ENCODE measurements around the gene DOCK2.

The DOCK2 gene

DNA sequence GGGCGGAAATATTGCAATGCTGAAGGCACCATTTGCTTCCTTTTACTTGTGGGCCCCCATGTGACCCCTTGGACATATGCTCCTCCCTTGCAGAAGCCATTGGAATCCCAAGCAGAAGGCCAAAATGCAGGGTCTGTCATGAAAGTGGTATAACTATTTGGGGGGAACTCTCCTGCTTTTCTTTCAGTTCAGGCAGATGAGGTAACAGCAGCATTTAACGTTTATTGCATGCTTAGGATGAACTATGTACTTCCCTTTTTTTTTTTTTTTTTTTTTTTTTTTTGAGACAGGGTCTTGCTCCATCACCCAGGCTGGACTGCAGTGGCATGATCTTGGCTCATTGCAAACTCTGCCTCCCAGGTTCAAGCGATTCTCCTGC is 476.4 kb downstream of the DOCK2 start:
- H3K27ac ChIP-seq (ENCODE audit: low read length) = no peak overlapping the region
- H3K4me3 ChIP-seq (ENCODE audit: low read length) = no peak overlapping the region
- H3K36me3 ChIP-seq (replicated peaks; ENCODE audit: insufficient read depth, low read length) = no peaks in the 10 kb centered on the region
- H3K9me3 ChIP-seq (replicated peaks; ENCODE audit: insufficient read depth, low read length) = no peaks in the 10 kb centered on the region
- no peaks in the 10 kb centered on the region for H3K9me2 ChIP-seq (replicated peaks; ENCODE audit: insufficient read depth, low read length)
- no peaks in the 10 kb centered on the region for H3K79me2 ChIP-seq (ENCODE audit: low read length)
- no peak overlapping the region for H3K4me2 ChIP-seq (ENCODE audit: low read depth, low read length)
- H3K9ac ChIP-seq (ENCODE audit: low read length) = no peak overlapping the region
- no peaks in the 10 kb centered on the region for H3F3A ChIP-seq (ENCODE audit: insufficient read depth, low read length)
- TF ChIP-seq EZH2 (optimal IDR thresholded peaks at IDR 0.05; ENCODE audit: low read depth, low read length) = no peak
- TF ChIP-seq, protein P1, sequence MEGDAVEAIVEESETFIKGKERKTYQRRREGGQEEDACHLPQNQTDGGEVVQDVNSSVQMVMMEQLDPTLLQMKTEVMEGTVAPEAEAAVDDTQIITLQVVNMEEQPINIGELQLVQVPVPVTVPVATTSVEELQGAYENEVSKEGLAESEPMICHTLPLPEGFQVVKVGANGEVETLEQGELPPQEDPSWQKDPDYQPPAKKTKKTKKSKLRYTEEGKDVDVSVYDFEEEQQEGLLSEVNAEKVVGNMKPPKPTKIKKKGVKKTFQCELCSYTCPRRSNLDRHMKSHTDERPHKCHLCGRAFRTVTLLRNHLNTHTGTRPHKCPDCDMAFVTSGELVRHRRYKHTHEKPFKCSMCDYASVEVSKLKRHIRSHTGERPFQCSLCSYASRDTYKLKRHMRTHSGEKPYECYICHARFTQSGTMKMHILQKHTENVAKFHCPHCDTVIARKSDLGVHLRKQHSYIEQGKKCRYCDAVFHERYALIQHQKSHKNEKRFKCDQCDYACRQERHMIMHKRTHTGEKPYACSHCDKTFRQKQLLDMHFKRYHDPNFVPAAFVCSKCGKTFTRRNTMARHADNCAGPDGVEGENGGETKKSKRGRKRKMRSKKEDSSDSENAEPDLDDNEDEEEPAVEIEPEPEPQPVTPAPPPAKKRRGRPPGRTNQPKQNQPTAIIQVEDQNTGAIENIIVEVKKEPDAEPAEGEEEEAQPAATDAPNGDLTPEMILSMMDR (IDR thresholded peaks at IDR 0.05; ENCODE audit: low read length) = no peak
- no peak for TF ChIP-seq EZH2phosphoT487 (IDR thresholded peaks at IDR 0.05; ENCODE audit: low read length)
- no peak overlapping the region for H2AFZ ChIP-seq (ENCODE audit: low read length)
- DNase-seq = no peak
- H3K27me3 ChIP-seq (replicated peaks; ENCODE audit: insufficient read depth, low read length) = no peaks in the 10 kb centered on the region
- H3K4me1 ChIP-seq (ENCODE audit: low read length) = no peaks in the 10 kb centered on the region
- H4K20me1 ChIP-seq (ENCODE audit: insufficient read depth, low read length) = no peaks in the 10 kb centered on the region

DNA sequence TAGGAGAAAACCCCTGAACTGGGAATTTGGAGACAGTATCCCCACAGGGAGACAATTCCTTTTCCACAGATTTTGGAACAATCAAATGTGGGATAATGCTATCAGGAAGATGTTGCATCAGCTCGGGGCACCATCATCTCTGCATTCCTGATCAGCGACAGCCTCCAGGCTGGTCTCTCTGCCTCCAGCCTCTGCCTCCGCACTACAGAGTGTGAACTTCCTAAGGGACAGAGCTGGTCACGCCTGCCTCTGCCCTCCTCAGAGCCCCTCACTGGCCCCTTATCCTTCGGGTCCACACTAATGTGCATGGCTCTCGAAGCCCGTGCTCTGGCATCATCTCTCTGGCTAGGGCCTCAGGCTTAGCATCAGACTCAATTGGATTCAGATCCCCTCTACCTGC is 477.2 kb downstream of the DOCK2 start:
- no peaks in the 10 kb centered on the region for H3F3A ChIP-seq (ENCODE audit: insufficient read depth, low read length)
- H4K20me1 ChIP-seq (ENCODE audit: insufficient read depth, low read length) = no peaks in the 10 kb centered on the region
- H3K9me3 ChIP-seq (replicated peaks; ENCODE audit: insufficient read depth, low read length) = no peaks in the 10 kb centered on the region
- no peaks in the 10 kb centered on the region for H3K4me1 ChIP-seq (ENCODE audit: low read length)
- TF ChIP-seq, protein P1 (IDR thresholded peaks at IDR 0.05; ENCODE audit: low read length) = no peak
- TF ChIP-seq EZH2 (optimal IDR thresholded peaks at IDR 0.05; ENCODE audit: low read depth, low read length) (no peak), EZH2phosphoT487 (IDR thresholded peaks at IDR 0.05; ENCODE audit: low read length) (no peak)
- no peak overlapping the region for H3K9ac ChIP-seq (ENCODE audit: low read length)
- H3K79me2 ChIP-seq (ENCODE audit: low read length) = no peaks in the 10 kb centered on the region
- H3K36me3 ChIP-seq (replicated peaks; ENCODE audit: insufficient read depth, low read length) = no peaks in the 10 kb centered on the region
- DNase-seq = no peak
- no peak overlapping the region for H3K4me2 ChIP-seq (ENCODE audit: low read depth, low read length)
- H2AFZ ChIP-seq (ENCODE audit: low read length) = no peak overlapping the region
- H3K27ac ChIP-seq (ENCODE audit: low read length) = no peak overlapping the region
- H3K27me3 ChIP-seq (replicated peaks; ENCODE audit: insufficient read depth, low read length) = no peaks in the 10 kb centered on the region
- no peak overlapping the region for H3K4me3 ChIP-seq (ENCODE audit: low read length)
- H3K9me2 ChIP-seq (replicated peaks; ENCODE audit: insufficient read depth, low read length) = no peaks in the 10 kb centered on the region

DNA sequence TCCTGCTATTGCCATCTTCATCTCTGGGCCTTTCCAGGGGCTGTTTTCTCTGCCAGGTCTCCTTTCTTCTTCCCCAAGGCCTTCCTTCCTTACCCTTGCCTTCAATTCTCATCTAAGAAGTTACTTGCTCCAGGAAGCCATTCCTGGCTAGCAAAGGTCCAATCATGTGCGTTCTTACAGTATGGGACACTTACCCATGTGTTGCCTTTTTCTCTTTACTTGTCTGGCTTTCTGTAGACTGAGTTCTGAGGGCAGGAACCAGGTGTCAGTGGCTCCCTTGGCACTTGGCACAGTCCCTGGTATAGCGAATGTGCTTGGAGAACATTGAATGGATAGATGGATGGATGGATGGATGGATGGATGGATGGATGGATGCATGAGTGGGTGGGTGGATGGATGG is 478.9 kb downstream of the DOCK2 start:
- H3K27ac ChIP-seq (ENCODE audit: low read length) = no peak overlapping the region
- H3K36me3 ChIP-seq (replicated peaks; ENCODE audit: insufficient read depth, low read length) = no peaks in the 10 kb centered on the region
- H3K9me2 ChIP-seq (replicated peaks; ENCODE audit: insufficient read depth, low read length) = no peaks in the 10 kb centered on the region
- DNase-seq = no peak
- no peaks in the 10 kb centered on the region for H3K27me3 ChIP-seq (replicated peaks; ENCODE audit: insufficient read depth, low read length)
- no peak overlapping the region for H2AFZ ChIP-seq (ENCODE audit: low read length)
- H3K4me3 ChIP-seq (ENCODE audit: low read length) = no peak overlapping the region
- H4K20me1 ChIP-seq (ENCODE audit: insufficient read depth, low read length) = no peaks in the 10 kb centered on the region
- H3K79me2 ChIP-seq (ENCODE audit: low read length) = no peaks in the 10 kb centered on the region
- no peak overlapping the region for H3K4me2 ChIP-seq (ENCODE audit: low read depth, low read length)
- no peaks in the 10 kb centered on the region for H3F3A ChIP-seq (ENCODE audit: insufficient read depth, low read length)
- no peaks in the 10 kb centered on the region for H3K9me3 ChIP-seq (replicated peaks; ENCODE audit: insufficient read depth, low read length)
- H3K9ac ChIP-seq (ENCODE audit: low read length) = no peak overlapping the region
- no peaks in the 10 kb centered on the region for H3K4me1 ChIP-seq (ENCODE audit: low read length)
- TF ChIP-seq EZH2 (optimal IDR thresholded peaks at IDR 0.05; ENCODE audit: low read depth, low read length) = no peak
- TF ChIP-seq EZH2phosphoT487 (IDR thresholded peaks at IDR 0.05; ENCODE audit: low read length) = no peak
- TF ChIP-seq, protein P1 (IDR thresholded peaks at IDR 0.05; ENCODE audit: low read length) = no peak

Data from MM.1S (cell line).